AG09309 (cell line): ENCODE measurements around the gene LINGO3.
"Not testable (repeated sequence)": the region's sequence is repeated elsewhere in the genome, so short reads cannot be mapped to it uniquely, and the experiment has no call there.

Experiments
- DNase-seq: peaks from one replicate; pipeline ENCODE4 v3.0.0-alpha.2; 2010; ENCODE audit warnings: low read depth
- H3K4me3 ChIP-seq: 2 replicates; pipeline ENCODE4 v1.5.1; 2011; ENCODE audit warnings: mild to moderate bottlenecking, low read depth, low read length, moderate library complexity; ENCODE audit not compliant: control insufficient read depth
- TF ChIP-seq, protein P1 (sequence below): IDR thresholded peaks from 2 replicates; pipeline ENCODE4 v1.5.1; 2011; ENCODE audit warnings: mild to moderate bottlenecking, low read depth, low read length, inconsistent platforms; ENCODE audit not compliant: insufficient read depth, control insufficient read depth; ENCODE audit errors: missing control alignments

Gene LINGO3

DNA sequence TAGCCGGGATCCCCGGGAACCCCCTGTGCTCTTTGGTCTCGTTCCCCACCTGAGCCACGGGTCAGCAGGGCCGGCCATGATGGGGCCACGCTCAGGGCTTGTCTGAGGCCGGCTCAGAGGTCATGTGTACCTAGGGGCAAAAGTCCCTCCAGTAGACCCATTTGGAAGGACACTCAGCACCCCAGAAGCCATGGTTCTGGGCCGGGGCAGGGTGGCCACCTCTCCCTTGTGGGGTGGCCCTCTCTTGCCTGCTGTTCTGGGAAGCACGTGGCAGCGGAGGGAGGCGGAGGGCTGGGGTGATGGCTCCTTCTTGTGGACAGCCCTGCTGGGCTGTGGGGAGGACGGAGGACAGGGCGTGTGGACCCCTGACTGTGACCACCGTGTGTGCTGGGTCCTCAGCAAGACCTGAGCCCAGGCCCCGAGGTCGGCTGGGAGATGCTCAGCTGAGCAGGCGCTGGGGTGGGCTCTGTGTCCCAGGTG lies 19.6 kb downstream of the LINGO3 start:
- DNase-seq = no peak
- H3K4me3 ChIP-seq = no peak overlapping the region
- TF ChIP-seq, protein P1, sequence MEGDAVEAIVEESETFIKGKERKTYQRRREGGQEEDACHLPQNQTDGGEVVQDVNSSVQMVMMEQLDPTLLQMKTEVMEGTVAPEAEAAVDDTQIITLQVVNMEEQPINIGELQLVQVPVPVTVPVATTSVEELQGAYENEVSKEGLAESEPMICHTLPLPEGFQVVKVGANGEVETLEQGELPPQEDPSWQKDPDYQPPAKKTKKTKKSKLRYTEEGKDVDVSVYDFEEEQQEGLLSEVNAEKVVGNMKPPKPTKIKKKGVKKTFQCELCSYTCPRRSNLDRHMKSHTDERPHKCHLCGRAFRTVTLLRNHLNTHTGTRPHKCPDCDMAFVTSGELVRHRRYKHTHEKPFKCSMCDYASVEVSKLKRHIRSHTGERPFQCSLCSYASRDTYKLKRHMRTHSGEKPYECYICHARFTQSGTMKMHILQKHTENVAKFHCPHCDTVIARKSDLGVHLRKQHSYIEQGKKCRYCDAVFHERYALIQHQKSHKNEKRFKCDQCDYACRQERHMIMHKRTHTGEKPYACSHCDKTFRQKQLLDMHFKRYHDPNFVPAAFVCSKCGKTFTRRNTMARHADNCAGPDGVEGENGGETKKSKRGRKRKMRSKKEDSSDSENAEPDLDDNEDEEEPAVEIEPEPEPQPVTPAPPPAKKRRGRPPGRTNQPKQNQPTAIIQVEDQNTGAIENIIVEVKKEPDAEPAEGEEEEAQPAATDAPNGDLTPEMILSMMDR = no peak

DNA sequence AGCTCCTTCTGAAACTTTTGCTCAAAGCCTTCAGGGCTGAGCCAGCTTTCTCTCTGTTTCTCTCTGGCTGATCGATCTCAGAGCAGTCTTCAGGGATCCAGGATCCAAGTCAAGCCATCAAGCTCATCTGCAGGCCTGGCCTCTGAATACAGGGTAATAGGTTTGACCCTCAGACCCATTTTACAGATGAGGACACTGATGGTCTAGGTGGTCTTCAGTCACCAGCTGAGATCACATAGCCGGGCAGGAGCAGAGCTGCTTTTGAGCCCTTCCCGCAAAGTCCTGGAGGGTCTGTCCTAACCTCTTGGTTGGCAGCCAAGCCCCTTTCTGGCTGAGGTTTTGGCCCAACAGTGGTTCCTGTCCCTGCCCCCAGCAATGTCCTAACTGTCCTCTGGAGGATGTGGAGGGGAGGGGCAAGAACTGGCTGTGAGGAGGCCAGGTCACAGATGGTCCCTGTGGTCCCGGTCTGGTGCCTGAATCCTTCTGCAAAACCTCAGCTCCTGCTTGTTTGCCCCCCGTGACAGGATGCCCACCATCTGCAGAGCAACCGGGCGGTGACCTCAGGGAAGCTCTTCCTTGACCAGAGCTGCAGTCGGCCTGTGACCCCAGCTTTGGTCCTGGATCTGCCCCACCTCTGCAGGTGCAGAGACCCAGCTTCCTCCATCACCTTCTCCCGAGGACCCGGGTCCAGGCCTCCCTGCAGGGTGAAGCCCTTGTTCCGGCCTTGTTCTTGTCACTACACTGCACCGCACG lies 20.2 kb downstream of the LINGO3 start:
- TF ChIP-seq, protein P1 = no peak
- DNase-seq = no peak

GRCh38 chr19:2286402-2287140 lies 21.4 kb downstream of the LINGO3 start:
- no peak for DNase-seq
- TF ChIP-seq, protein P1 = no peak
- no peak overlapping the region for H3K4me3 ChIP-seq

More for the DNA sequence above, 20.2 kb downstream of the LINGO3 start:
- no peak overlapping the region for H3K4me3 ChIP-seq

GRCh38 chr19:2283835-2284507 lies 24.0 kb downstream of the LINGO3 start:
- no peak overlapping the region for H3K4me3 ChIP-seq
- DNase-seq = no peak
- TF ChIP-seq, protein P1 = no peak

- DNase-seq = no peak
- no peak overlapping the region for H3K4me3 ChIP-seq
- TF ChIP-seq, protein P1 = no peak
Observed at GRCh38 chr19:2282862-2283237, 25.1 kb downstream of the LINGO3 start.

DNA sequence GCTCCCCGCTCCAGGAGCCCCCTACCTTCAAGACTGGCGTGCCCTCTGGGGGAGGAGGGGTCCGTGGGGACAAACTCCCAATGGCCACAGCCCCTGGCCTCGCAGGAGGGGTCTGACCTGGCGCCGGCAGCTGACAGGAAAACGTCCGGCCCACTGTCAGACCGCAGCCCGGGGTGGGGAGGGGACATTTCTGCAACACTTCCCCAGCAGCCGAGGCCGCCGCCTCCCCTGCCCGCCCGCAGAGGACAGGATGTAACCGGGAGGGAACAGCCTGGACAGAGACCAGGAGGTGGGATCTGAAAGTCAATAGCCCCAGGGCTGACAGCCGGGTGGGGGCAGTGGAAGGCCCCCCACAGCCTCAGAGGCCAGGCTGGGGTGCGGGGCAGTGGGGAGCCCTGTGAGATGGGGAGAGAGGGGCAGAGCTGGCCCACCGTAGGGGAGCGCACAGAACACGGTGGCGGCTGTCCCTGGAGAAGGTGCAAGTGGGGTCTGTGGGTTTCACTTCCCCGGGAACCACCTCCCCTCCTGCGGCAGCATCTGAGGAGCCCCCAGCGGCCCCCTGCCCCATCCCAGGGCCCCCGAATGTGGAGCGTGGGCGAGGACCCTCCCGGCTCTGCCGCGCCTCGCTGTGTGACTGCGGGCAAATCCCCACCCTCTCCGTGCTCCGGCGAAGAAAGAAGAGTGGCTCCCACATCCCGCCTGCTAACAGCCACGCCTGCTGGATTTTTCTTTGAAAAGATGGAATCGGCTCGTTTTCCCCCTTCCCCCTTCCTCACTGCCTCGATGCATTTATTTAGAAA lies 25.7 kb downstream of the LINGO3 start, which contains the start of gene PEAK3:
TSS of gene PEAK3 (minus strand) at position 114 of the 800 bp plus-strand sequence. CDS start 1,244 bp downstream, outside the sequence.
- no peak for DNase-seq
- H3K4me3 ChIP-seq = no peak within 1 kb of the TSS
- TF ChIP-seq, protein P1 = no peak

DNA sequence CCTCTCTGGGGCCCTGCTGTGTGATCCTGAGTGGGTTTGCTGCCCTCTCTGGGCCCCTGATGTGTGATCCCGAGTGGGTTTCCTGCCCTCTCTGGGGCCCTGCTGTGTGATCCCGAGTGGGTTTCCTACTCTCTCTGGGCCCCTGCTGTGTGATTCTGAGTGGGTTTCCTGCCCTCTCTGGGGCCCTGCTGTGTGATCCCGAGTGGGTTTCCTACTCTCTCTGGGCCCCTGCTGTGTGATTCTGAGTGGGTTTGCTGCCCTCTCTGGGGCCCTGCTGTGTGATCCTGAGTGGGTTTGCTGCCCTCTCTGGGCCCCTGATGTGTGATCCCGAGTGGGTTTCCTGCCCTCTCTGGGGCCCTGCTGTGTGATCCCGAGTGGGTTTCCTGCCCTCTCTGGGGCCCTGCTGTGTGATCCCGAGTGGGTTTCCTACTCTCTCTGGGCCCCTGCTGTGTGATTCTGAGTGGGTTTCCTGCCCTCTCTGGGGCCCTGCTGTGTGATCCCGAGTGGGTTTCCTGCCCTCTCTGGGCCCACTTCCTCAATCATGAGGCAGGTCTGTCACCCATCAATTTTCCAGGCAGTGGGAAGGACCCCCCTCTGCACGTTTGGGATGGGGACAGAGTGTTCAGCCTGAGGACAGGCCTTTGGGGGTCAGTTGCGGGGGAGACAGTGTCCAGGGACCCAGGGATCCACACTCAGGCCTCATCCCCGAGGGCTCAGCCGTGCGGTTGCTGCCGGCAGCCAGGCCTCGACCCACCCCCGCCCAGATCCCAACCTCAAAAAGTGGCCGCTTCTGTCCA lies 26.5 kb downstream of the LINGO3 start:
- DNase-seq, H3K4me3 ChIP-seq: not testable (repeated sequence)
